Body of pancreas (tissue), 4 donors: ENCODE data around the gene SSR4.

Experiments
- CTCF ChIP-seq, 7 experiments: fragments of 450-650 bp in 4 of 7; fragments of 200-600 bp in 3 of 7; sonication (generic) in 3 of 7; IDR thresholded peaks; one replicate each; pipeline ENCODE4 v1.5.1; 2016 to 2019; ENCODE audit warnings: antibody characterized with exemption in 7 of 7
- POLR2A ChIP-seq, 3 donors: fragments of 450-650 bp; IDR thresholded peaks; one replicate each; pipeline ENCODE4 v1.6.1; 2016; ENCODE audit warnings: antibody characterized with exemption in 3 of 3, mild to moderate bottlenecking in 2 of 3

DNA sequence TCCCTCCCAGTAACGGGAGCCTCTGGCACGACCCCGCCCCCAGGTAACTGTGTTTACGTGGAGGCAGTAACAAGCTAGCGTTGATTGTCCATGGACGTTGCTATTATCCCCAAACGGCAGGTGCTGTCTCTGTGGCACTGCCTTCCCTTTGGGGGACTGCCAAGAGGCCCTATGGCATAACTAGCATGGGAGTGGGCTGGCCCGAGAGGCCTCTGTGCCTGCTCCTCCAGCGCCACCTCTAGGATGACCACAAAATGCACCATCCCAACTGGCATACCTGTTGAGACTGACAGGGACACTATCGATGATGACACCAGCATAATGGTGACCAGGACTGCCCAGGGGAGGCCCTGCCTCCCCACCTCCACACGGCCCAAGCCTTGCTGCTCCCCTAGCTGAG is 12.2 kb upstream of the SSR4 start:
- no peak for TF ChIP-seq CTCF (IDR thresholded peaks at IDR 0.05)
- no peak for TF ChIP-seq POLR2A (IDR thresholded peaks at IDR 0.05)
